ENCODE data around the gene FNDC3B.

FNDC3B gene

GRCh38 chr3:172176061-172176770, 136.8 kb downstream of the FNDC3B start:
- no peak for DNase-seq

GRCh38 chr3:172177046-172177445, 137.7 kb downstream of the FNDC3B start:
- no peak for DNase-seq

GRCh38 chr3:172177803-172178316, 138.5 kb downstream of the FNDC3B start:
- no peak for DNase-seq

- no peak for DNase-seq
Measured at GRCh38 chr3:172179680-172180399, 140.5 kb downstream of the FNDC3B start.

GRCh38 chr3:172180473-172180872, 141.1 kb downstream of the FNDC3B start:
- DNase-seq: no peak

GRCh38 chr3:172181932-172182586, 142.7 kb downstream of the FNDC3B start:
- DNase-seq: no peak

GRCh38 chr3:172182797-172183196, 143.4 kb downstream of the FNDC3B start:
- DNase-seq: no peak

GRCh38 chr3:172184106-172184822, 144.9 kb downstream of the FNDC3B start:
- no peak for DNase-seq

- DNase-seq: no peak
Measured at GRCh38 chr3:172185907-172186306, 146.5 kb downstream of the FNDC3B start.

- DNase-seq: no peak
Measured at GRCh38 chr3:172186607-172187006, 147.2 kb downstream of the FNDC3B start.

- DNase-seq: no peak
Measured at GRCh38 chr3:172187511-172187910, 148.1 kb downstream of the FNDC3B start.

- DNase-seq: no peak
Measured at GRCh38 chr3:172188511-172188910, 149.1 kb downstream of the FNDC3B start.

- DNase-seq: no peak
Measured at GRCh38 chr3:172189213-172189612, 149.8 kb downstream of the FNDC3B start.

- DNase-seq: no peak
Measured at GRCh38 chr3:172189987-172190603, 150.7 kb downstream of the FNDC3B start.

- no peak for DNase-seq
Measured at GRCh38 chr3:172190980-172191379, 151.6 kb downstream of the FNDC3B start.

GRCh38 chr3:172191629-172192028, 152.3 kb downstream of the FNDC3B start:
- no peak for DNase-seq

GRCh38 chr3:172192830-172193415, 153.5 kb downstream of the FNDC3B start:
- DNase-seq: no peak

GRCh38 chr3:172193436-172193835, 154.1 kb downstream of the FNDC3B start:
- DNase-seq: no peak

- peak; percentile 17 for DNase-seq
Measured at GRCh38 chr3:172194702-172195406, 155.5 kb downstream of the FNDC3B start.

- DNase-seq: no peak
Measured at GRCh38 chr3:172195407-172195754, 156.0 kb downstream of the FNDC3B start.

- DNase-seq: no peak
Measured at GRCh38 chr3:172197344-172197743, 158.0 kb downstream of the FNDC3B start.

- DNase-seq: no peak
Measured at GRCh38 chr3:172198428-172198827, 159.1 kb downstream of the FNDC3B start.
